Measurements from ENCODE around the gene NBR1.
"Not testable (repeated sequence)": the region's sequence is repeated elsewhere in the genome, so short reads cannot be mapped to it uniquely, and the experiment has no call there.

DNA sequence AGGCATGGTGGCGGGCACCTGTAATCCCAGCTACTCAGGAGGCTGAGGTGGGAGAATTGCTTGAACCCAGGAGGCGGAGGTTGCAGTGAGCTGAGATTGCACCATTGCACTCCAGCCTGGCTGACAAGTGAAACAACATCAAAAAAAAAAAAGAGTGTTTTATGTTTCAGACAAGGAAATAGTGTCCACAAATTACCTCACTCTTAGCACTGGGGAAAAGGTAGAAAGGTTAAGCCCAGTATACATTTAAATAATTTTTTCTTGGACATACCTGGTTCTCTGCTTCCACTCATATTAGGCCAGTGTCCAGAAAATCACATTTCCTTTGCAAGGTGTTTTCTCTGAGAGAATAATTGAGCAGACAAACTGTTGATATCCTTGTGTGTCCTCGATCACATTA is 32.0 kb downstream of the NBR1 start:
- not testable (repeated sequence) for TF ChIP-seq SP1 (IDR thresholded peaks at IDR 0.05); ELF4 (IDR thresholded peaks at IDR 0.05); ARNT (IDR thresholded peaks at IDR 0.05); FOXA1 (IDR thresholded peaks at IDR 0.05); BHLHE40 (IDR thresholded peaks at IDR 0.05; ENCODE audit: borderline replicate concordance); FOXK2 (IDR thresholded peaks at IDR 0.05)

Data from HEK293T (cell line).